NCI-H2196 (cell line): Measurements from ENCODE around the gene DVL2.

Experiments used
- DNase-seq: peaks from one replicate; lab custom pipeline; 2025; ENCODE audit not compliant: unreplicated experiment; lab: John Stamatoyannopoulos, UW

The DVL2 gene

DNA sequence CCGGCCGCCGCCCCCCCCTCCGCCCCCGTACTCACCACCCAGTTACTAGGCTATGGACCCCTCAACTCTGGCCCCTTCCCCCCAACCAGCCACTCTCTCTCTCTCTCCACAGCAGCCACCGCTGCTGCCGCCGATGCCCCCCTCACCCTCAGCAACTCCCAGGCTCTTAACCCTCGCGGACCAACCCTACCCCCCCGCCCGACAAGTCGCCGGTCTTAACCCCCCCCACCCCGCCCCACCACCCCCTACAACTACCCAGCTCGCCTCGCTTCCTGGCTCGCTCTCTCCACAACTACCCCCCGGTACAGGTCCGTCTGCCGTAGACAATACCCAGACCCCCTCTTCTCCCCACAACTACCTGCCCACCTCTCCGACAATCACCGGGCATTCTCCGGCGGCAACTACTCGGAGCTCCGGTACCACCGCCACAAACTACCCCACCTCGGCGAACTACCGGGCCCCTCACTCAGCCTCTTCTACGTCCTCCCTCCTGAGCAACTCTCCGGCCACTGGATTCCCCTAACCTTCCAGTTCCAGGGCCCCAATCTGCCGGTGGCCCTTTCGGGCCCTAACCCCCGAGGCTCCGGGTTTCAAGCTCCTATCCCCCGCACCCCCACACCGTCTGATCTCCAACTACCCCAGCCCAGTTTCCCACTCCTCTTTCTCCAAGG lies 4.2 kb upstream of the DVL2 start:
- DNase-seq: no peak

DNA sequence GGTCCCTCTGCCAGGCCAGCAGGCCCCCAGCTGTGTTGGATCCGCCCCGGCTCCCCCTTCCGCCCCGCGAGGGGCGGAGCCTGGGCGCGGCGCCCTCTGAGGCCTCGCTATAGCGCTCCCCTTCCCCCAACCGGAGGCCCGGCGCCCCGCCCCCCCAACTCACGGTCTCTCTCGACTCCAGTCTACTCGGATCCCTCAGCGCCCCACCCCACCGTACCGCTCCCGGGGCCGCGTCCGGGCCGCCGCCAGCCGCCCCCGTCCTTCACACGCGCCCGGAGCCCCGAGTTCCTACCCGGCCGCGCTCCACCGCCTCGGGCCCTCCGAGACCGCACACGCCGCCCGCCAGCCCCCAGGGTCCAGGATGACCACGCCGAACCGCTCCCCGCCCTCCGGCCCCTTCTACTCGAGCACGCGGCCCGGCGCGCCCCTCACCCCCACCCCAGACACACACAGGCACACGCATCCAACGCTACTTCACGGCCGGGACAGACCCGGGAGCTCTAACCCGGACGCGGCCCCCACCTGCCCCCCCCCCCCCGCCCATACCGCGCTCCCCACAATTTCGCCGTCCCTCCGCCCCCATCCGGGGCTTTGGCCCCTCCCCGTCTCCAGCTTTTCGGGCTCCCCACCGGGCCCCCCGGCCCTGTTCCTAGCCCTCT lies 3.6 kb upstream of the DVL2 start:
- DNase-seq: peak; percentile 27

DNA sequence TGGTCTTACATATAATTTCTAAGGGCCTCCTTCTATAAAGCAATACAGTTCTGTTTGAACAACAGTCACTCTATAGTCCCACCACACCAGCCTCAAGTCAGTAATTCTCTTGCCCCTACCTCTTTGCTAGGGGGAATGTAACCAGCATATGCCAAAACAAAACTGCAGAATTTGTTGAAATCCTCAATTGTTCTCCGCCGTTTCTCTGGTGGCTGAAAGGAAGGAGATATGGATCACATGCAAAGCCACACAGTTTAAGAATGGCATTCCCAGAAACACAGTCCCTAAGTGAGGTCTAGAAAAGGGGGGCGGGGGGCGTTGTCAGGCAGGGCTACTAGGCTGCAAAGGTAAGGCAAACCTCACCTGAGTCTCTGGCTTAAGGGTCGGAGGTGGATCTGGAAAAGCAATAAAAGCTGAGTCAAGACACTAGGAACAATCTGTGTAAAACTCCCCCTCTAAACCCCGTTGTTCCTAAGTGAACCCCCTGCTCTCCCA lies 3.0 kb upstream of the DVL2 start:
- no peak for DNase-seq

DNA sequence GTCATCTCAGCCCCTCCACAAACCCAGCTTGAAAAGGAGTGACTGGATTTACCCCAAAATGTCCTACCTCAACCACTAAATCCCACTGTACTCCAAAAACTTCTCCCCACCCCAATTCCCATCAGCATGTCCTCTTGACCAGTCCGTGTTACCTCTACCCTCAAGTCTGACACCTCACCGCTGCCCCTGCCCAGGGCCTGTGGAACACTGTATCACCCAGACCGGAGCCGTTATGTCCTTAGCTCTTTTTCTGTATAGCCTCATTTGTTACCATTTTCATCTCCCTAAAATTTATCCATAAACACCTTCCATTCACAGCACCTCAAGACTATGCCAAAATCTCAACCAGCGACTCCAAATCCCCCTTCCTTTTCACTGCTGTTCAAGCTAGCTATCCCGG lies 2.5 kb upstream of the DVL2 start:
- DNase-seq: no peak

DNA sequence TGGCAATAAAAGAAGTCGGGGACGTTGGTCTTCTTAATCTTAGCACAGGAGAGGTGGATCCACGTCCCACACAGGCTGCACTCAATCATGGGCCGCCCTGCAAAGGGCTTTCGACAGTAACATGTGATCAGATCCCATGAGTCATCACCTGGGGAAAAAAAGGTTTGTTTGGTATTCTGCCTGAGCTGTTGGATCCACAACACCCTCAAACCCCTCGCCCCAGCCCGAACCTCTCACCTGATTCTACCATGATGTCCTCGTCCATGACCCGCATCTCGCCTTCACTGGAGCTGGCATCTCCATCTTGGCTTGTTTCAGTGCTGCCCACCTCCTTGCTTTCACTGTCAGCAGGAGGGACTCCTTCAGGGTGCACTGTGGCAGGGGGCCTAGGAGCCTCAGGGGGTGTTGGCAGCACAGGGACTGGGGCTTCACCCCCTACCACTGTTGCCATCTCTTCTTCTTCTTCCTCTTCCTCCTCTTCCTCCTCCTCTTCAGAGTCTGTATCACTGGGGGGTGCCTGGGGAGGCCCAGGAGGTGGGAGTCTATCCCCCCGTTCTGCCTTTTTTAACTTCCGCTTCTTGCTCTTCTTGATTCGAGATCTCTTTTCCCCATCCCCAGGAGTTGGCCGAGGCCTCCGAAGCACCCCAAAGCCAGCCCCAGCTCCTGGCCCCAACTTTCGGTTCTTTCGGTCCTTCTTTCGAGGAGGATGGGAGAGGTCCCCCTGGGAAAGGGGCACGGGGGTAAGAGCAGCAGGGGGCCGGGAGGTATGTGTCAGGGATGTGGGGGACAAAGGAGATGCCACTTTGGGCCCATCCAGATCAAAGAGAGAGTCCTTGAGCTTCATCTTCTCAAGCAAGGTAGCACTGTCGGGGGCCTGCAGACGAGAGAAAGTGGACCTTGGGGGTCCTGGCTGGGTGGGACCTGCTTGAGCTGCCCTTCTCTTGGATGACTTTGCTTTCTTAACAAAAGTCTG lies 1.7 kb upstream of the DVL2 start:
- DNase-seq: no peak

DNA sequence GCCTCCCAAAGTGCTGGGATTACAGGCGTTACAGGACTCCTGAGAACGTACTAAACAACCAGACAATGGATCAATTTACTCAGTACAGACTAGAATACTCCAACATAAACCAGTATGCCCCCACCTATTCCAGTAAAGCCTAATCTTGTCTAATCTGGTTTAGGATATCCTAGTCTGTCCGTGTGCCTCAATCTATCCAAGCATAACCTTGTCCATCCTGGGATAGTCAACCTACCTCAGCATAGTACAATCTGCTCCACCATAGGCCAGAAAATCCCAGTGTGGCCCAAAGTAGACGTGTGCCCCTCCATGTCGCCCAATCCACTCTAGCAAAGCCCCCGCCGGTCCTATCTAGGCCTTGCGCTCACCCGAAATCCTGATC lies 625 bp downstream of the DVL2 start:
- no peak for DNase-seq

DNA sequence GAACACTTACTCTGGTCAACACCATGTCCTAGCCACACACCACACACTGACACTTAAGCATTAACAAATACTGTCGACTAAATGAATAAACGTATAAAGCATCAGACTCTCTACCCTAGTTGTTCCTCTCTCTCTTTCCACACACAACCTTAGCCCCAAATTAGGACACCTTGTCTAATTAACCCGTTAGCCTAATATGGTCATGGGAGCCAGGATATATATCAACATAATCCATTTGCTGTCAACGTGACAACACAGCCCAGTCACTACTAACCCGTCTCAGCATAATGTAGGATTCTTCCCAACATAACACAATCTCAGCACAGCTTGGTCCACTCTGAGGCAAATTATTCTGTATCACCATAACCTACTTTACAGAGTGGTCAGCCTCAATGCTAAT lies 2.2 kb downstream of the DVL2 start:
- DNase-seq: no peak

DNA sequence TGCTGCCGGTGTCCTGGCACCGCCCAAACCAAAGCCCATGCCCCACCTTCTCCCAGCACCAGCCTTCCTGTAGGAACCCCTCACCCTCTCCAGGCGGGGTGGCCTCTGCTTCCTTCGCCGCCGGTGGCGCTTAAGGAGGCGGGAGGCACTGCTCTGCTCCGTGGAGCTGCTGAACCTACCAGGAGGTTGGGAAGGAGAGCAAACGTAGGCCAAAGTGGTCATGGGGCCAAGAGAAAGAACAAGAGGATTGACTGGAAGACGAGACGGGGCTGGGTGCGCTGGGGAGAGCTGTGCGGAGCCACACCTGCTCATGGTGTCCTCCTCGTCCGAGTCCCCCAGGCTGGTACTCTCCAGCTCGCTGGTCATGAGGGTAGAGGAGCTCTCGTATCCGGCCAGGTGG lies 4.8 kb downstream of the DVL2 start:
- DNase-seq: no peak

DNA sequence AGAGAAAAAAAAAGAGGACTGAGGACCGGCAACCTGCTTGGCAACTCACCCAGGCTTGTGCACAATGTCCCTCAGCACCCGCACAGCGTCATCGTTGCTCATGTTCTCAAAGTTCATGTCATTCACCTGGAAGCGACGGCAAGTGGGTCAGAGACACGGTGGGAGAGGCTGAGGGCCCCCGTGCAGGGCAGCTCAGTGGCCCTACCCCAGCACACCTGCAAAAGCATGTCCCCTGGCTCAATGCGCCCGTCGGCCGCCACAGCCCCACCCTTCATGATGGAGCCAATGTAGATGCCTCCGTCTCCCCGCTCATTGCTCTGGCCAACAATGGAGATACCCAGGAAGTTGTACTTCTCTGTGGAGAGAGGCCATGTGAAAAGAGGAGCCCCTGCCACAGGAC lies 5.4 kb downstream of the DVL2 start:
- DNase-seq: no peak

DNA sequence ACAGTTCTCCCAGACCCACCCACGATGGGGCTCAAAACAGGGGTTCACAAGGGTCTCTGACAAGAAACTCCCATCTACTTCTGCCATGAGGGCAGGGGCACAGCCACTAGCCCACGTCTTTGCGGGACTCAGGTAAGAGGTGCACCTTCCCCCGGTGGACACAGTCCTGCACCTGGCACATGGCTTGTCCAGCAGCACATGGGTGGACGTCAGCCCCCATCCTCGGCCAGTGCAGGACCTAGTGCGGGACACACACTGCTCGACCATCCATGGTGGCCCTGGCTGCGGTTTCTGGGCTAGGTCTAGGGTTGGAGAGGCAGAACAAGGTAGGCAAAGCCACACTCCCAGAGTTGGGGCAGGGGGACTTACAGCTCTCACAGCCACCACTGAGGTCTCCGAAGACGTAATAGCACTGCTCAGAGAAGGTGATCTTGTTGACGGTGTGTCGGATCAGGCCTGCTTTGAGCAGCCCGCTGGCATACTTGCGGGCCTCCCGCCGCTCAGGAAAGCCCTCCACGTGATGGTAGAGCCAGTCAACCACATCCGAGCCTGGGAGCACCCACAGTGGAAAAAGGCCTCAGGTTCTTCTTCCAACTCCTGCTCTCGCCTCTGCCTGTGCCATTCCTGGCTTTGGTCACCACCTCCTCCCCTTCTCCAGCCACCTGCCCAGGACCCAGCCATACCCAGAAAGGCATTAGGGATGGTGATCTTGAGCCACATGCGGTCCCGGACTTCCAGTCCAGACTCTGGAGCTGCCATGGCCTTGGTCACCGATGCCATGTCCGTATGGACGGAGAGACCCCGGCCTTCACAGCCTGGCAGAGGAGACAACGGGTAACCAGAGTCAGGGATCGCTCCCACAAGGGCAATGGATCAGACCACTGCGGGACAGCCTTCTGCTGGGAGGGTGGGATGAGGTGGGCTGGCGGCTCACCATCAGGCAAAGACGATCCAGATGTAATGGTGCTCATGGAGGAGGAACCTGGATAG lies 7.3 kb downstream of the DVL2 start:
- no peak for DNase-seq

DNA sequence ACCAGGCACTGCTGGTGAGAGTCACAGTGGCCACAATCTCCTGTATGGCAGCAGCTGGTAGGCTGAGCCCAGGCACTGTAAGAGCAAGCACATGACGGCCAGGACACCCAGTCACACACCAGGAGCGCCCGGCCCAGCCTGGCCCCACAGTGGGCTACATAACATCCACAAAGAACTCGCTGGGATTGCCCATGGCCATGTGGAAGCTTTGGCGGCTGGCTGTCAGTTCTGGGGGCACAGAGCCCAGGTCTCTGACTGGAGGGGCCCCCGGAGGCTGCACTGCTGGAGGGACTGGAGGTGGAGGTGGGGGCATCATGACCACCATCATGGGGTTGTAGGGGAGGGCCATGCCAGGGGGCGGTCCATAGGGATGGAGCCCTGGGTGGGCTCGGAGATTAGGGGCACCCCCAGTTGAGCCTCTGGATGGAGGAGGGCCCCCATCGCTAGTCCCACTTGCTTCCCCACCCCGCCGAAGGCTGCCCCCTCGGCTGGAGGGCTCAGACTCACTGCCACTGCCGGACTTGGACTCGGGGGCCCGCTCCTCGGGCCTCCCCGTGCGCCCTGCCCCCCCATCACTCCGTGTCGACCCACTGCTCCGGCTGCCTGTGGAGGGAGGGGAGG lies 8.5 kb downstream of the DVL2 start:
- DNase-seq: no peak

DNA sequence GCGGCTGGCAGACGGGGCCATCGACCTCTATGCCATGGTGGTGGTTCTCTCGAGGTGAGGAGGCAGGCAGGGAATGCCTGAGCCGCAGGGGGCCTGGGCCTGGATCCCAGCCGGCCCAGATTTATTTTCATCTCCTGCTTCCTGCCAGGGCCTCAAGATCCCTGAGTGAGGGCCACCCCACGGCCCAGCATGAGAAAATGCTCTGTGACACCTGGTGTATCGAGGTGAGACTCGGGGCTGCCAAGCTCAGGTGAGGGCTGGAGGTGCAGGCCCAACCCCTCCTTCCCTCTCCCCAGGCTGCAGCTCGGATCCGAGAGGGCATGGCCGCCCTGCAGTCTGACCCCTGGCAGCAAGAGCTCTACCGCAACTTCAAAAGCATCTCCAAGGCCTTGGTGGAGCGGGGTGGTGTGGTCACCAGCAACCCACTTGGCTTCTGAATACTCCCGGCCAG lies 9.6 kb downstream of the DVL2 start:
- no peak for DNase-seq

DNA sequence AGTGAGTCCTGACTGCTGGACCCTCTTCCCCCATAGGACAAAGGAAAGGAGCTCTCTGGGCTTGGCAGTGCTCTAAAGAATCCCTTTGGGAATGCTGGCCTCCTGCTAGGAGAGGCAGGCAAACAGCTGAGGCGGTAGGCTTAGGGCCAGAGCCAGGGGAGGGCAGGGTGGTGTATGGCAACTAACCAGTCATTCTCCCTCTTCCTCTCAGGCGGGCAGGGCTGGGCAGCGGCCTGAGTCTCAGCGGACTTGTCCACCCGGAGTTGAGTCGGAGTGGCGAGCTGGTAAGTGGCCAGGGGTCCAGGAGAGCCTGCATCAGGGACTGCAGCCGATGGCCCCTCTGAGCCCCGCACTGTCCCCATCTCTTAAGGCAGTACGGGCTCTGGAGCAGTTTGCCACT lies 10.2 kb downstream of the DVL2 start:
- DNase-seq: no peak

DNA sequence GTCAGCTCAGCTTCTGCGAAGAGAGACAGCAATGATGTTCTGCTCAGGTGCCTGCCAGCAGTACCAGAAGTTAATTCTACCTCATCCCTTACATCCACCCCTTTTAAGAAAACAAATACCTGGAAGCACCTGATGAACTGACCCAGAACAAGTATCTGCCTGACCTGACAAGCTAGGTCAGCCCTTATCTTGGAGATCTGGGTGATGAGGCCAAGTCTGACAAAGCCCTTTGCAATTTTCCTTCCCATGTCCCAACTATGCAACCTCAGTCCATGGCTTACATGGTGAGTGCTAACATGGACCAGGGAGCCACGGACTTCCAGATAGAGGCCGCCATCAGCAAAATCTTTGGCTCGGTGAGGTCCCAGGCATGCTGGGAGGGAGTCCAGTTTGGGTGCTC lies 10.9 kb downstream of the DVL2 start:
- DNase-seq: no peak

DNA sequence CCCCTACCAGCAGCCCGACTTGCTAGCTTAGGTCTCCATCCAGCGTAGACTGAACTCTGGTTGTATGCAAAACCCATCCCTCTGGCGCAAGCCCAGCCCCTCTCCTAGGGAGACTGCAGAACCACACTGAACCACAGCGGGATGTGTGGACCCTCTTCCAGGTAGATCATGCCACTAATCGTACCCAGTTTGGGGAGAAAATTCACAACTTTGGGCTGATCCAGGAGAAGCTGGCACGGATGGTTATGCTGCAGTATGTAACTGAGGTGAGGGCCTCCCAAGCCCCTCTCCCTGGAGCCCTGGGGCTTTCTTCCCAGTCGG lies 11.4 kb downstream of the DVL2 start:
- no peak for DNase-seq

DNA sequence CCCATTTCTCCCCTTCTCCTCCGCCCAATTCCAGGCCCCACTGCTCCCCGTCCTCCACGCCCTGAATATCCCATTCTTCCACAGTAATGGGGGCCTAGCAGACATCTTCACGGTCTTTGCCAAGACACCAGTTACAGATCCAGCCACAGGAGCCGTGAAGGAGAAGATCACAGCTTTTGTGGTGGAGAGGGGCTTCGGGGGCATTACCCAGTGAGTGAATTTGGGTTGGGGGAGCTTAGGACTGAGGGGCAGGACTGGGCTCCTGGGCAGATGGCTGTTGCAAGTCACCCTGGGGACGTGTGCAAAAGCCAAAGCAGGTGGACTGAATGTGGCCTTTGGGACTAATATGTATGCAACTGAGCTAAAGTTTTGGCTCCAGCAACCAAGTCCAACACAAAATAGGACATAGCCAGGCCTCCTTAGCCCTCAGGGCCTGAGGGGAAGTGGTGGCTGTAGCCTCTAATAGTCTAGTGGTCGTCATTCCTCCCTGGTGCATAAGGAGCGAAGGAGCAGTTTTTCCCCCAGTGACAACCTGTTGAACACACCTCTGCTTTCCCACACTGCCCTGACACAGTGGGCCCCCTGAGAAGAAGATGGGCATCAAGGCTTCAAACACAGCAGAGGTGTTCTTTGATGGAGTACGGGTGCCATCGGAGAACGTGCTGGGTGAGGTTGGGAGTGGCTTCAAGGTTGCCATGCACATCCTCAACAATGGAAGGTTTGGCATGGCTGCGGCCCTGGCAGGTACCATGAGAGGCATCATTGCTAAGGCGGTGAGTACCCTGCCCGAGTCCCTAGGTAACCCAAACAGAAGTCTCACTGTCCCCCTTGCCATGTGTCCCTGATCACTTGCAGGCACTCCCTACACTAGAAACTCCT lies 12.0 kb downstream of the DVL2 start:
- DNase-seq: no peak

DNA sequence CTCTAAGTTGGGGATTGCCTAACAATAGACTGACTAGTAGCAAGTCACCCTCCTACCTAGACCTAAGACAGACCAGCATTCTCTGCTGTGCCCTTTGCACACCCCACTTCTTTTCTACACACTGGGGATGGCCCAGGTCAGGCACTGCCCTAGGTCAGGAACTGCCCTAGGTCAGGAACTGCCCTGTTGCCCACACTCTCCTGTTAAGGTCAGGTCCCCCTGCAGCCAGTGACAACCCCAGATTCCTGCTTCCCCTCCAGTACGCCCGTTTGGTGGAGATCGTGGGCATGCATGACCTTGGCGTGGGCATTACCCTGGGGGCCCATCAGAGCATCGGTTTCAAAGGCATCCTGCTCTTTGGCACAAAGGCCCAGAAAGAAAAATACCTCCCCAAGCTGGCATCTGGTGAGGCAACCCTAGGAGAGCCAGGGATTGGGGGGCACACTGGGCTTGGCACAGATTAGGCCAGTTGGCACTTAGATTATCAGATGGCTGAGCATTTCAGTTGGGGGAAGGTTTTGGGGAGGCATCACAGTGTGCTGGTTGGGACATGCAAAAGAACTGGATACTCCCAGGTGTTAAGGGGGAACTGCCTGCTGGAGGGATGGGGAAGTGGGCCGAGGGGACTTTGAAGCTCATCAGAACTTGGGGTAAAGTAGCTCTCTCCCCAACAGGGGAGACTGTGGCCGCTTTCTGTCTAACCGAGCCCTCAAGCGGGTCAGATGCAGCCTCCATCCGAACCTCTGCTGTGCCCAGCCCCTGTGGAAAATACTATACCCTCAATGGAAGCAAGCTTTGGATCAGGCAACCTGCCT lies 12.8 kb downstream of the DVL2 start:
- no peak for DNase-seq

DNA sequence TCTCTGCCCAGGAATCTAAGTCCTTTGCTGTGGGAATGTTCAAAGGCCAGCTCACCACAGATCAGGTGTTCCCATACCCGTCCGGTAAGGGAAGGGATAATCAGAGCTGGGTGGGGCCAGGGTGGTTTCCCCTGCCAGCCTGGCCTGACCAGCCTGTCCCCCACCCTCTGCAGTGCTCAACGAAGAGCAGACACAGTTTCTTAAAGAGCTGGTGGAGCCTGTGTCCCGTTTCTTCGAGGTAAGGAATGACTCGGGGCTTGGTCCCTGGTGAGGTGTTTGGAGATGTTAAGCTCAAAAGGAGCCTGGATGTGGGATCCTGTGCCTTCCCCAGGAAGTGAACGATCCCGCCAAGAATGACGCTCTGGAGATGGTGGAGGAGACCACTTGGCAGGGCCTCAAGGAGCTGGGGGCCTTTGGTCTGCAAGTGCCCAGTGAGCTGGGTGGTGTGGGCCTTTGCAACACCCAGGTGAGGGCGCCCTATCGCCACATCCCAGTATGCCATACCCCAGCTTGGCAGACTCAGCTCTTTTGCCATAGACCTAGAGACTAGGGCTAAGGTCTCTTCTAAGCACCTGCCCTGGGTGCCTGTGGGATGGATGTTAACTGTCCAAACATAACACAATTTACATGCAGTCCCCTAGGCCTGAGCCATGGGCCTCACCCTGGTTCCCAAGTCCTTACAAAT lies 13.6 kb downstream of the DVL2 start:
- peak; percentile 33 for DNase-seq
